Neutrophil (primary cell): ENCODE data around the gene MCOLN1.
"Not testable (repeated sequence)": the region's sequence is repeated elsewhere in the genome, so short reads cannot be mapped to it uniquely, and the experiment has no call there.

Experiments
- H3K27ac ChIP-seq: fragments of 200-600 bp; sonication (generic); 2 replicates; pipeline ENCODE4 v1.5.1; 2016; ENCODE audit warnings: mild to moderate bottlenecking, moderate library complexity
- H3K27me3 ChIP-seq: fragments of 200-600 bp; sonication (generic); 2 replicates; pipeline ENCODE4 v1.6.0; 2016; ENCODE audit warnings: mild to moderate bottlenecking
- H3K36me3 ChIP-seq: fragments of 200-600 bp; sonication (generic); 2 replicates; pipeline ENCODE4 v1.5.1; 2017
- H3K4me1 ChIP-seq, 2 experiments: fragments of 200-600 bp in 1 of 2; sonication (generic) in 1 of 2; 1 replicate in 1 of 2; 2 replicates in 1 of 2; pipeline versions ENCODE4 v1.5.1 to v1.6.1; 2013 to 2016; ENCODE audit warnings: low read depth in 1 of 2, low read length in 1 of 2, mild to moderate bottlenecking in 1 of 2, moderate library complexity in 1 of 2; ENCODE audit not compliant: control insufficient read depth in 1 of 2, insufficient read depth in 1 of 2
- H3K4me3 ChIP-seq, 2 experiments: fragments of 200-600 bp in 1 of 2; sonication (generic) in 1 of 2; 1 replicate in 1 of 2; 2 replicates in 1 of 2; pipeline ENCODE4 v1.5.1; 2013 to 2016; ENCODE audit warnings: low read depth in 1 of 2, low read length in 1 of 2, mild to moderate bottlenecking in 1 of 2, moderate library complexity in 1 of 2
- H3K9me3 ChIP-seq: fragments of 200-600 bp; sonication (generic); 2 replicates; pipeline ENCODE4 v1.5.1; 2016
- TF ChIP-seq, protein P1 (sequence below): fragments of 200-600 bp; sonication (generic); IDR thresholded peaks from 2 replicates; pipeline ENCODE4 v1.5.1; 2016; ENCODE audit warnings: antibody characterized with exemption

Gene MCOLN1

DNA sequence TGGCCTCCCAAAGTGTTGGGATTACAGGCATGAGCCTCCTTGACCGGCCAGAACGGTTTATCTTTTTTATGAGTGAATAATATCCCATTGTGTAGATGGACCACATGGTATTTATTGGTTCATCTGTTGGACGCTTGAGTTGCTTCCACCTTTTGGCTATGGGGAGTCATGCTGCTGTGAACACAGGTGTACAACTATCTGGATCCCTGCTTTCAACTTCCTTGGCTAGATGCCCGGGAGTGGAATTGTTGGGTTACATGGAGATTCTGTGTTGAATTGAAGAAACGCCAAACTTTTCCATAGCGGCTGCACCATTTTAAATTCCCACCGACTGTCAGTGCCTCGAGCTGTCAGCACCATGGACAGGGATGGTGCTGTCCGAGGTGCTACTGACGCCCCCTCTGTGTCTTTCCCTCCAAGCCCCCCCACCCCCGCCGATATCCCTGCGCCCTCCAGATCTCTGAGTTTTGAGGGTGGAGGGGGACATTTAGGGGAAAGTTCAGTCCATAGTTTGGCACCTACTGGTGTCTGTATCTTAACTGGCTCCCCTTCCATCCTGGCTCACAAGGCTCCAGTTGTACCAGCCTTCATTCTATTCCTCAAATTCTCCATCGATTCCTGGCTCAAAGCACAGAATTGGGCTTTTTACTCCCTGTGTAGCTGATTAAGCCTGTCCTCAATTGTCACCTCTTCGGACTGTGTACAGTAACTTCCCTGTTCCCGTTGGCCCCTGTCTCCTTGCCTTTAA, 40.4 kb downstream of the MCOLN1 start:
- TF ChIP-seq, protein P1, sequence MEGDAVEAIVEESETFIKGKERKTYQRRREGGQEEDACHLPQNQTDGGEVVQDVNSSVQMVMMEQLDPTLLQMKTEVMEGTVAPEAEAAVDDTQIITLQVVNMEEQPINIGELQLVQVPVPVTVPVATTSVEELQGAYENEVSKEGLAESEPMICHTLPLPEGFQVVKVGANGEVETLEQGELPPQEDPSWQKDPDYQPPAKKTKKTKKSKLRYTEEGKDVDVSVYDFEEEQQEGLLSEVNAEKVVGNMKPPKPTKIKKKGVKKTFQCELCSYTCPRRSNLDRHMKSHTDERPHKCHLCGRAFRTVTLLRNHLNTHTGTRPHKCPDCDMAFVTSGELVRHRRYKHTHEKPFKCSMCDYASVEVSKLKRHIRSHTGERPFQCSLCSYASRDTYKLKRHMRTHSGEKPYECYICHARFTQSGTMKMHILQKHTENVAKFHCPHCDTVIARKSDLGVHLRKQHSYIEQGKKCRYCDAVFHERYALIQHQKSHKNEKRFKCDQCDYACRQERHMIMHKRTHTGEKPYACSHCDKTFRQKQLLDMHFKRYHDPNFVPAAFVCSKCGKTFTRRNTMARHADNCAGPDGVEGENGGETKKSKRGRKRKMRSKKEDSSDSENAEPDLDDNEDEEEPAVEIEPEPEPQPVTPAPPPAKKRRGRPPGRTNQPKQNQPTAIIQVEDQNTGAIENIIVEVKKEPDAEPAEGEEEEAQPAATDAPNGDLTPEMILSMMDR = no peak
- no peak overlapping the region for H3K27ac ChIP-seq
- peaks cover 39% of the 10 kb centered on the region for H3K36me3 ChIP-seq
- H3K27me3 ChIP-seq = no peaks in the 10 kb centered on the region
- H3K4me3 ChIP-seq = no peak overlapping the region
- H3K4me1 ChIP-seq = no peaks in the 10 kb centered on the region
- H3K9me3 ChIP-seq = no peaks in the 10 kb centered on the region

DNA sequence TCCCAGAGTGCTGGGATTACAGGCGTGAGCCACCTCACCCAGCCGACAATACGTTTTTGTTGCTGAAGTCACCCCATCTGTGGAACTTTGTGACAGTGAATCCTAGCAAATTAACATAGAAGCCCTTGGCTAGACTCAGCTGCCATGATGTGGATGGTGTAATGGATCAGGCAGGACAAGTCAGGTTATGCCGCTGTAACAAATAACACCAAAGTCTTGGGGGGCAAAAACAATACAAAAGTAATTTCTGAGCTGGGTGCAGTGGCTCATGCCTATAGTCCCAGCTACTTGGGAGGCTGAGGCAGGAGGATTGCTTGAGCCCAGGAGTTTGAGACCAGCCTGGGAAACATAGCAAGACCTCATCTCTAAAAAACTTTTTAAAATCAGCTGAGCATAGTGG, 42.4 kb downstream of the MCOLN1 start:
- no peaks in the 10 kb centered on the region for H3K9me3 ChIP-seq
- peaks cover 19% of the 10 kb centered on the region for H3K36me3 ChIP-seq
- no peak overlapping the region for H3K4me3 ChIP-seq
- peaks cover 7% of the 10 kb centered on the region for H3K27me3 ChIP-seq
- H3K4me1 ChIP-seq = no peaks in the 10 kb centered on the region
- TF ChIP-seq, protein P1 = no peak
- no peak overlapping the region for H3K27ac ChIP-seq

DNA sequence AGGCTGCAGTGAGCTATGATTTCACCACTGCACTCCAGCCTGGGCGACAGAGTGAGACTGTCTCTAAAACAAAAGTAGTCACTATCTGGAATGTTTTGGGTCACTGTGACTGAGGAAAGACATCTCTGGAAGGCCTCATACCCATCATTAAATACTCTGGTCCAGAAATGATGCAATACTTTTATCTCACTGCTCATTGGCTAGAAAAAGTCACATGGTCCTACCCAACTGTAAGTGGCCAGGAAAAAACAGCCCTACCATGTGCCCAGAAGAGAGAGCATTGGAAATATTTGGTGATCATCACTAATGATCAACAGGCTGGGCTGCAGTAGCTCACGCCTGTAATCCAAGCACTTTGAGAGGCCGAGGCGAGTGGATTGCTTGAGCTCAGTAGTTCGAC, 42.9 kb downstream of the MCOLN1 start:
- Histone ChIP-seq H3K27ac (no peak overlapping the region), H3K4me3 (no peak overlapping the region), H3K9me3 (no peaks in the 10 kb centered on the region), H3K4me1 (no peaks in the 10 kb centered on the region), H3K36me3 (peaks cover 15% of the 10 kb centered on the region), H3K27me3 (peaks cover 7% of the 10 kb centered on the region)
- TF ChIP-seq, protein P1 = no peak

GRCh38 chr19:7570761-7571160, 48.3 kb downstream of the MCOLN1 start:
- no peak overlapping the region for H3K27ac ChIP-seq
- peaks cover 7% of the 10 kb centered on the region for H3K27me3 ChIP-seq
- no peak overlapping the region for H3K4me3 ChIP-seq
- H3K4me1 ChIP-seq = no peaks in the 10 kb centered on the region
- H3K9me3 ChIP-seq = no peaks in the 10 kb centered on the region
- TF ChIP-seq, protein P1 = no peak
- no peaks in the 10 kb centered on the region for H3K36me3 ChIP-seq

- peaks cover 29% of the 10 kb centered on the region for H3K27me3 ChIP-seq
- H3K9me3 ChIP-seq = no peaks in the 10 kb centered on the region
- no peaks in the 10 kb centered on the region for H3K4me1 ChIP-seq
- H3K36me3 ChIP-seq = no peaks in the 10 kb centered on the region
- H3K4me3 ChIP-seq = no peak overlapping the region
- H3K27ac ChIP-seq = no peak overlapping the region
- TF ChIP-seq, protein P1 = no peak
Observed at GRCh38 chr19:7575434-7576040, 53.1 kb downstream of the MCOLN1 start.

DNA sequence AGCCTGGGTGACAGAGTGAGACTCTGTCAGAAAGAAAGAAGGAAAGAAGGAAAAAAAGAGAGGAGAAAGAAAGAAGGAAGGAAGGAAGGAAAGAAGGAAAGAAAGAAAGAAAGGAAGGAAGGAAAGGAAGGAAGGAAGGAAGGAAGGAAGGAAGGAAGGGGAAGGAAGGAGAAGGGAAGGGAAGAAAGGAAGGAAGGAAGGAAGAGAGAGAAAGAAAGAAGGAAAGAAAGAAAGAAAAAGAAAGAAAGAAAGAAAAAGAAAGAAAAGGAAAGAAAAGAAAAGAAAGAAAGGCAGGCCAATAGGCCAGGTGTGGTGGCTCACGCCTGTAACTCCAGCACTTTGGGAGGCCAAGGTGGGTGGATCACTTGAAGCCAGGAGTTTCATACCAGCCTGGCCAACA, 55.0 kb downstream of the MCOLN1 start:
- H3K4me3 ChIP-seq, H3K4me1 ChIP-seq, H3K36me3 ChIP-seq, H3K9me3 ChIP-seq, H3K27ac ChIP-seq: not testable (repeated sequence)
- peaks cover 29% of the 10 kb centered on the region for H3K27me3 ChIP-seq
